Breast epithelium (tissue), 4 donors: Measurements from ENCODE around the gene BTBD10. TPM values are rescaled to one million over a fixed set of nuclear protein-coding genes. Genes with fewer than 3 reads are reported as not detected.

Experiments
- DNase-seq, 2 donors: peaks; one replicate each; pipeline ENCODE4 v3.0.0-alpha.2; 2019; ENCODE audit warnings: low spot score in 2 of 2
- H3K27ac ChIP-seq, 2 donors: fragments of 200-600 bp; sonication (generic) in 1 of 2; one replicate each; pipeline ENCODE4 v1.5.1; 2016 to 2019; ENCODE audit warnings: mild to moderate bottlenecking in 1 of 2
- H3K27me3 ChIP-seq, 2 donors: fragments of 200-600 bp; sonication (generic) in 1 of 2; one replicate each; pipeline versions ENCODE4 v1.5.1 to v1.6.0; 2017 to 2019; ENCODE audit warnings: control low read depth in 1 of 2, mild to moderate bottlenecking in 1 of 2
- H3K36me3 ChIP-seq: fragments of 200-600 bp; one replicate; pipeline ENCODE4 v1.5.1; 2019
- H3K4me1 ChIP-seq, 2 donors: fragments of 200-600 bp; sonication (generic); one replicate each; pipeline ENCODE4 v1.5.1; 2016 to 2019; ENCODE audit warnings: control low read depth in 1 of 2
- H3K4me3 ChIP-seq, 3 donors: fragments of 200-600 bp; sonication (generic); 1 replicate in 2 of 3; 2 replicates in 1 of 3; pipeline ENCODE4 v1.5.1; 2016 to 2019; ENCODE audit warnings: mild to moderate bottlenecking in 3 of 3, moderate library complexity in 2 of 3
- H3K9me3 ChIP-seq, 2 donors: fragments of 200-600 bp; sonication (generic) in 1 of 2; one replicate each; pipeline ENCODE4 v1.5.1; 2016 to 2019; ENCODE audit warnings: control low read depth in 1 of 2
- POLR2A ChIP-seq: fragments of 450-650 bp; IDR thresholded peaks from one replicate; pipeline ENCODE4 v1.6.1; 2016; ENCODE audit warnings: antibody characterized with exemption, mild to moderate bottlenecking, moderate library complexity
- POLR2AphosphoS5 ChIP-seq, 3 donors: sonication (generic); formaldehyde crosslinking; IDR thresholded peaks; one replicate each; pipeline ENCODE4 v1.6.1; 2017; ENCODE audit warnings: antibody characterized with exemption in 3 of 3
- intact Hi-C: fragments of 100-400 bp; cut with DNase I; formaldehyde crosslinking; loops from one replicate; pipeline ENCODE4 v1.15.1; 2023; ENCODE audit warnings: low total_unique reads
- total RNA-seq, 3 donors: library from RNA; depleted of rRNA; stranded (reverse); fragments of >200 nt; gene quantifications; one replicate each; pipeline ENCODE4 v1.1.0, GENCODE V29; 2016
- TF ChIP-seq, protein P1 (sequence below), 3 donors: fragments of 450-650 bp; IDR thresholded peaks; one replicate each; pipeline ENCODE4 v1.5.1; 2016 to 2017; ENCODE audit warnings: antibody characterized with exemption in 3 of 3, mild to moderate bottlenecking in 3 of 3, moderate library complexity in 3 of 3

The BTBD10 gene
- total RNA-seq, 3 donors from 2014 or later = 29.3 to 40.4 (median 32.1) TPM

DNA sequence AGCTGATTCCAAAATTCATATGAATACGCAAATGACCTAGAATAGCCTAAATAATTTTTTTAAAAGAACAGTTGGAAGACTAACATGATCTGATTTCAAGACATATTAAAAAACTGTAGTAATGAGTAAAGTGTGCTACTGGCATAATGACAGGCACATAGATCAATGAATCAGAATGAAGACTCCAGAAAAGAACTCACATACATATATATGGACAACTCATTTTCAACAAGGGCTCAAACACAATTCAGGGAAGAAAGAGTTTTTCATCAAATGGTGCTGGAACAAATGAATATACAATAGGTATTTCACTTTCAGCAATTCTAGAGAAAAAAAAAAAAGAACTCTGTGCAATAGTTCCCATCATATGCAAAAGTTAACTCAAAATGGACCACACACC lies 33.7 kb downstream of the BTBD10 start:
- TF ChIP-seq POLR2A = no peak
- TF ChIP-seq, protein P1, sequence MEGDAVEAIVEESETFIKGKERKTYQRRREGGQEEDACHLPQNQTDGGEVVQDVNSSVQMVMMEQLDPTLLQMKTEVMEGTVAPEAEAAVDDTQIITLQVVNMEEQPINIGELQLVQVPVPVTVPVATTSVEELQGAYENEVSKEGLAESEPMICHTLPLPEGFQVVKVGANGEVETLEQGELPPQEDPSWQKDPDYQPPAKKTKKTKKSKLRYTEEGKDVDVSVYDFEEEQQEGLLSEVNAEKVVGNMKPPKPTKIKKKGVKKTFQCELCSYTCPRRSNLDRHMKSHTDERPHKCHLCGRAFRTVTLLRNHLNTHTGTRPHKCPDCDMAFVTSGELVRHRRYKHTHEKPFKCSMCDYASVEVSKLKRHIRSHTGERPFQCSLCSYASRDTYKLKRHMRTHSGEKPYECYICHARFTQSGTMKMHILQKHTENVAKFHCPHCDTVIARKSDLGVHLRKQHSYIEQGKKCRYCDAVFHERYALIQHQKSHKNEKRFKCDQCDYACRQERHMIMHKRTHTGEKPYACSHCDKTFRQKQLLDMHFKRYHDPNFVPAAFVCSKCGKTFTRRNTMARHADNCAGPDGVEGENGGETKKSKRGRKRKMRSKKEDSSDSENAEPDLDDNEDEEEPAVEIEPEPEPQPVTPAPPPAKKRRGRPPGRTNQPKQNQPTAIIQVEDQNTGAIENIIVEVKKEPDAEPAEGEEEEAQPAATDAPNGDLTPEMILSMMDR (IDR thresholded peaks at IDR 0.05) = no peak
- no peak for TF ChIP-seq POLR2AphosphoS5 (IDR thresholded peaks at IDR 0.05)
- Histone ChIP-seq H3K9me3 (peaks cover 0 to 15% of the 10 kb centered on the region in 2 donors), H3K36me3 (no peaks in the 10 kb centered on the region), H3K27ac (no peak overlapping the region), H3K4me3 (no peak overlapping the region), H3K4me1 (no peaks in the 10 kb centered on the region), H3K27me3 (no peaks in the 10 kb centered on the region)
- intact Hi-C loops = no loop called here
- DNase-seq = no peak

DNA sequence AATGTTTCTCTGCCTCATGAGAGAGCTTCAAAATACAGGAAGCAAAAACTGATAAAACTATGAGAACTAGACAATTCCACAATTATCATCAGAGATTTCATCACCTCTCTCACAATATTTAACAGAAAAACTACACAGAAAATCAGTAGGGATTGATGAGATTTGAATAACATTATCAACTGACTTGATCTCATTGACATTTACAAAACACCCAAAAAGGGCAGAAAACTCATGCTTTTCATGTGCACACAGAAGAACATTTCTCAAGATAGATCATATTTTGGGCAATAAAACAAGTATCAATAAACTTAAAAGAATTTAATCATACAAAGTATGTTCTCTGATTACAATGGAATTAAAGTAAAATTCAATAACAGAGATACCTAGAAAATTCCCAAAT lies 35.6 kb downstream of the BTBD10 start:
- H3K27ac ChIP-seq = no peak overlapping the region
- H3K9me3 ChIP-seq = peaks cover 0 to 15% of the 10 kb centered on the region in 2 donors
- no peaks in the 10 kb centered on the region for H3K4me1 ChIP-seq
- TF ChIP-seq POLR2AphosphoS5 (IDR thresholded peaks at IDR 0.05) (no peak), POLR2A (no peak)
- TF ChIP-seq, protein P1 (IDR thresholded peaks at IDR 0.05) = no peak
- intact Hi-C loops = no loop called here
- no peak overlapping the region for H3K4me3 ChIP-seq
- H3K27me3 ChIP-seq = no peaks in the 10 kb centered on the region
- no peak for DNase-seq
- no peaks in the 10 kb centered on the region for H3K36me3 ChIP-seq

DNA sequence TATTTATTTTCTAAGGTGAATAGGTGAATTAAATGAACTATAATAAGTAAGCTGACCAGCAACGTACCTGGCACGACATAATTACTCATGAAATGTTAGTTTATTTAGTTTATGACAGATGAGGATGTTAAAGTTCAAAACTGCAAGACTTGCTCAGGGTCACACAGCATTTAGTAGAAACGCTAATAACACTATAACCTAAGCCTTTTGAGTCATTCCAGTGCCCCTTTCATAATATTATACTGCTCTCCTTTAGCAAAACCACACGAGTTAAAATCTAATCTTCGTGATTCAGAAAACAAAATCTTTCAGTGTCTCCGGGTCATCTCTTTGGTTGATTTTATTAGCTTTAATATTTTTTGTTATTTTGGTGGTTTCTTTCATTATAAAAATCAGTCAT lies 39.6 kb downstream of the BTBD10 start:
- H3K27me3 ChIP-seq = no peaks in the 10 kb centered on the region
- peaks cover 3% of the 10 kb centered on the region for H3K36me3 ChIP-seq
- no peak for DNase-seq
- no peak overlapping the region for H3K4me3 ChIP-seq
- intact Hi-C loops = no loop called here
- no peak overlapping the region for H3K27ac ChIP-seq
- peaks cover 0 to 11% of the 10 kb centered on the region in 2 donors for H3K9me3 ChIP-seq
- TF ChIP-seq POLR2A (no peak), POLR2AphosphoS5 (IDR thresholded peaks at IDR 0.05) (no peak)
- TF ChIP-seq, protein P1 (IDR thresholded peaks at IDR 0.05) = no peak
- no peaks in the 10 kb centered on the region for H3K4me1 ChIP-seq

DNA sequence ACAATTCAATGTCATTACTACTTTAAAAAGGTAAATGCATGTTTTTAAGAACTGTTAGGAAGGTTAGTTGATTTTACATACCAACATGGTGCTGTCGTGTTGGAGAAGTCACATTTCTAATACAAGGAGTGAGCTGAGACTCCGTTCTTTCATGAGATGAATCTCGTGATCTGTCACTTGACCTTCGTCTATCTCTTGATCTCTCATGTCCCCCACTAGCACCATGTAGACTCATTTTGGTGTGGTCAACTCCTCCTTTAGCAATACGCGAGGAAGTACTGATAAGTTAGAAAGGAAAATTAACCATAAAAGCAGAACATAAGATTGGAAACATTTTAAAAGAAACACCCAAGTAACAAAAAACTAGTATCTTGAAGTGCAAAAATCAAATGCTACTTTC lies 41.5 kb downstream of the BTBD10 start:
- Histone ChIP-seq H3K27me3 (no peaks in the 10 kb centered on the region), H3K36me3 (peaks cover 4% of the 10 kb centered on the region), H3K4me3 (no peak overlapping the region), H3K27ac (no peak overlapping the region), H3K9me3 (no peaks in the 10 kb centered on the region), H3K4me1 (no peaks in the 10 kb centered on the region)
- intact Hi-C loops = no loop called here
- TF ChIP-seq POLR2AphosphoS5 (IDR thresholded peaks at IDR 0.05) (no peak), POLR2A (no peak)
- TF ChIP-seq, protein P1 (IDR thresholded peaks at IDR 0.05) = no peak
- no peak for DNase-seq

DNA sequence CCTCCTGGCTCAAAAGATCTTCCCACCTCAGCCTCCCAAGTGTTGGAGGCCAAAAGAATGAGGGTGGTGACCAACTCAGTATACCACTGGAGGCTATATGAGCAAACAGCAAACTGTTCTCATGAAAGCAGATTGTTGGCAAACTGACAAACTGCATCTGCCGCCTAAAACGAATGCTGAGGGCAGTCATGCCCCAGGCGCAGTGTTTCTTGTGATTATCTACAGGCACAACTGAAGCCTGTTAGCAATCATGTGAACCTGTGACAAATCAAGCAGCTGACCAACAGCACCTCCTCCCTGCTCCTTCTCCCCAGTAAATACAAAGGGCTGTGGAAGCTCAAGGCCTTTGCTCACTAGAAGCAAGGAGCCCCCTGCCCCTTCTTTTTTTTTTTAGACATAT lies 47.8 kb downstream of the BTBD10 start:
- intact Hi-C loops = no loop called here
- Histone ChIP-seq H3K27ac (no peak overlapping the region), H3K4me3 (no peak overlapping the region), H3K9me3 (no peaks in the 10 kb centered on the region), H3K27me3 (no peaks in the 10 kb centered on the region), H3K36me3 (peaks cover 8% of the 10 kb centered on the region), H3K4me1 (no peaks in the 10 kb centered on the region)
- DNase-seq = no peak
- no peak for TF ChIP-seq POLR2AphosphoS5 (IDR thresholded peaks at IDR 0.05)
- no peak for TF ChIP-seq POLR2A
- TF ChIP-seq, protein P1 (IDR thresholded peaks at IDR 0.05) = no peak
